ENCODE measurements around the gene RAC2. TPM values are rescaled to one million over a fixed set of nuclear protein-coding genes. Genes with fewer than 3 reads are reported as not detected.

RAC2 gene
- total and polyA plus RNA-seq, 12 donors, result 2.8 to 17.9 (median 10.6) TPM

DNA sequence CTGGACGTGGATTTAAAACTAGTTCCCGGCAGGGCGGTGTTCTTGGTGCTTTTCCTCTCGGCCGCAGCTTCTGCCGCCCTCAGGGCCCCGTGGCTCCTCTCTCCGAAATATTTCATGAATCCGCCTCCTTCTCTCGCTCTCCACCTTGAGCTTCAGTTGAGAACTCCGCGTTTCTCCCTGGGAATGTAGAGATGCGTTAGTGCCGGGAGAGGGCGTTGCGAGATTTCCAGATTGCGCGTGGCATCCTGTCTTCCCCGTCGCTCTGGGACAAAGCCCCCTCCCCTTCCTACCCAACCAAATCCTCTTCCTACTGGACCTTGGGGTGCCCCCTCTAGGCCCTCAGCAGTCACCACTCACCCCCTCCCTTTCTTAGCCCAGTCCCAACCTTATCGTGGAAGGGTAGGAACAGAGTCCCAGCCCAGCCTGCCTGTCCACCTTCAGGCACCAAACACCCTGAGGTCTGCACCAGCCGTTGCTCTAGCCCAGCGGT, 15.5 kb upstream of the RAC2 start:
- Histone ChIP-seq H3K4me1 (replicated peaks in 1 of 2) (no peaks in the 10 kb centered on the region), H3K27me3 (peaks cover 6% of the 10 kb centered on the region), H3K27ac (no peak overlapping the region), H3K9me3 (replicated peaks in 1 of 3) (peaks cover 0 to 6% (median 0%) of the 10 kb centered on the region in 3 donors), H3K4me3 (no peak overlapping the region), H3K36me3 (replicated peaks in 1 of 2) (no peaks in the 10 kb centered on the region)
- peak in 2 of 7 donors; percentile 12 to 23 for DNase-seq
- intact Hi-C loops (cut with DNase I), result loop anchor here in 1 of 2 donors (5.0 kb wide), 1 partner anchor 198 kb away; no protein-coding TSS in a partner anchor
- WGBS, 4 donors, result 9 to 26% (median 16%) methylated on average over 23 of the region's 23 CpGs
- TF ChIP-seq POLR2A (IDR thresholded peaks at IDR 0.05), result no peak
- TF ChIP-seq, protein P1, sequence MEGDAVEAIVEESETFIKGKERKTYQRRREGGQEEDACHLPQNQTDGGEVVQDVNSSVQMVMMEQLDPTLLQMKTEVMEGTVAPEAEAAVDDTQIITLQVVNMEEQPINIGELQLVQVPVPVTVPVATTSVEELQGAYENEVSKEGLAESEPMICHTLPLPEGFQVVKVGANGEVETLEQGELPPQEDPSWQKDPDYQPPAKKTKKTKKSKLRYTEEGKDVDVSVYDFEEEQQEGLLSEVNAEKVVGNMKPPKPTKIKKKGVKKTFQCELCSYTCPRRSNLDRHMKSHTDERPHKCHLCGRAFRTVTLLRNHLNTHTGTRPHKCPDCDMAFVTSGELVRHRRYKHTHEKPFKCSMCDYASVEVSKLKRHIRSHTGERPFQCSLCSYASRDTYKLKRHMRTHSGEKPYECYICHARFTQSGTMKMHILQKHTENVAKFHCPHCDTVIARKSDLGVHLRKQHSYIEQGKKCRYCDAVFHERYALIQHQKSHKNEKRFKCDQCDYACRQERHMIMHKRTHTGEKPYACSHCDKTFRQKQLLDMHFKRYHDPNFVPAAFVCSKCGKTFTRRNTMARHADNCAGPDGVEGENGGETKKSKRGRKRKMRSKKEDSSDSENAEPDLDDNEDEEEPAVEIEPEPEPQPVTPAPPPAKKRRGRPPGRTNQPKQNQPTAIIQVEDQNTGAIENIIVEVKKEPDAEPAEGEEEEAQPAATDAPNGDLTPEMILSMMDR (IDR thresholded peaks at IDR 0.05), result peak; percentile 14 to 38 (median 27)

DNA sequence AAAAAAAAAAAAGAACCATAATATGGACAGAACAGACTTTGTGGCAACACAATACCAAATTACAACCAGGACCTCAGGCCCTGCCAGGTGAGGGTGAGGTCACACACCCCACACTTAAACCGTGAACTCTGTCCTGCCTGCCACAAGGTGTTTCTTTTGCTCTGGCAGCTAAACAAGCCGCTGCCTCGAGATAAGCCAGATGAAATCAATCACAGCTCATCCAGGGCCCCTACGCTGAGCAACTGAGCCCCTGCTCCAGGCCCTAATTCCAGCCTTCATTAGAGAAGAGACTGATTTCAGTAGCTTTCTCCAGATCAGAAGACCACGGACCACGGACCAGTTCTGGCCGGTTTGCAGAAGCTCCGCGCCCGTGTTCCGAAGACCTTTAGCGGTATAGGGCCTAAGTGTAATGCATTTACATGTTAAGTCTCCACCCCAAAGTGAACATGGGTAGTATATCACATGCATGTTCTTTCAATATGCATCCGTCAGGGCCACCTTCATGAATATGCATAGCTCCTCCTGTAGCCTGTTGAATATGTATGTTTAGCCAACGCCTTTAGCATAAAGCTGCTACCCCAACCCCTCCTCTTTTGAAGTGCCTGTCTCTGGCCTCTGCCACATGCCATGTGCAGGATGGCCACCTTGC, 14.8 kb upstream of the RAC2 start:
- TF ChIP-seq POLR2A (IDR thresholded peaks at IDR 0.05), result no peak
- TF ChIP-seq, protein P1 (IDR thresholded peaks at IDR 0.05), result no peak
- peaks cover 6% of the 10 kb centered on the region for H3K27me3 ChIP-seq
- no peak overlapping the region for H3K4me3 ChIP-seq
- H3K4me1 ChIP-seq (replicated peaks in 1 of 2), result no peaks in the 10 kb centered on the region
- intact Hi-C loops (cut with DNase I), result no loop called here
- DNase-seq, result peak in 1 of 7 donors; percentile 3
- no peaks in the 10 kb centered on the region for H3K36me3 ChIP-seq (replicated peaks in 1 of 2)
- peaks cover 0 to under 1% (median 0%) of the 10 kb centered on the region in 3 donors for H3K9me3 ChIP-seq (replicated peaks in 1 of 3)
- 70 to 76% (median 74%) methylated on average over 13 to 14 of the region's 14 CpGs for WGBS, 4 donors
- H3K27ac ChIP-seq, result no peak overlapping the region

DNA sequence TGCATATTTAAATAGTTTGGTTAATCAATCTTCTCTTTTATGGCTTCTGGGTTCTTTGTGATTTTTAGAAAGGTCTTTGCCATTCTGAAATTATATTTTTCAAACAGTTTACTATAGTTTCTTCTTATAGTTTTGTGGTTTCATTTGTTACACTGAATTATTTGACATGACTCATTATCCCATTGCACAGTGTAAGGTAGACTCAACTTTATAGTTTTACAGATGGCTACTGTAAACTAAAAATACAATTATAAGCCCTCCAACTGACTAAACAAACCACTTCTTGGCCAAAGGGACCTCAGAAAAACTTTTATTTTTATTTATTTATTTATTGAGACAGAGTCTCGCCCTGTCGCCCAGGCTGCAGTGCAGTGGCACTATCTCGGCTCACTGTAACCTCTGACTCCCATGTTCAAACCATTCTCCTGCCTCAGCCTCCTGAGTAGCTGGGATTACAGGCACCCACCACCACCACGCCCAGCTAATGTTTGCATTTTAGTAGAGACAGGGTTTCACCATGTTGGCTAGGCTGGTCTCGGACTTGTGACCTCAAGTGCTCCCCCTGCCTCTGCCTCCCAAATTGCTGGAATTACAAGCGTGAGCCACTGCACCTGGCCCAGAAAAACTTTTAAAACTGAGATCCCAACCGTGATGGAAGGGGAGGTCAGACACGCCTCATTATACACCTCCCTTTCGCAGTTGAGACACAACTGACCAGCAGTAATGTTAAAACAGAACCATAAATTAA, 14.1 kb upstream of the RAC2 start:
- Histone ChIP-seq H3K9me3 (replicated peaks in 1 of 3) (no peaks in the 10 kb centered on the region), H3K27ac (no peak overlapping the region), H3K27me3 (peaks cover 6% of the 10 kb centered on the region), H3K36me3 (replicated peaks in 1 of 2) (no peaks in the 10 kb centered on the region), H3K4me3 (no peak overlapping the region), H3K4me1 (replicated peaks in 1 of 2) (no peaks in the 10 kb centered on the region)
- peak in 1 of 7 donors; percentile 1 for DNase-seq
- intact Hi-C loops (cut with DNase I), result no loop called here
- no peak for TF ChIP-seq POLR2A (IDR thresholded peaks at IDR 0.05)
- TF ChIP-seq, protein P1 (IDR thresholded peaks at IDR 0.05), result no peak
- 80 to 85% (median 82%) methylated on average over 9 of the region's 9 CpGs for WGBS, 4 donors

DNA sequence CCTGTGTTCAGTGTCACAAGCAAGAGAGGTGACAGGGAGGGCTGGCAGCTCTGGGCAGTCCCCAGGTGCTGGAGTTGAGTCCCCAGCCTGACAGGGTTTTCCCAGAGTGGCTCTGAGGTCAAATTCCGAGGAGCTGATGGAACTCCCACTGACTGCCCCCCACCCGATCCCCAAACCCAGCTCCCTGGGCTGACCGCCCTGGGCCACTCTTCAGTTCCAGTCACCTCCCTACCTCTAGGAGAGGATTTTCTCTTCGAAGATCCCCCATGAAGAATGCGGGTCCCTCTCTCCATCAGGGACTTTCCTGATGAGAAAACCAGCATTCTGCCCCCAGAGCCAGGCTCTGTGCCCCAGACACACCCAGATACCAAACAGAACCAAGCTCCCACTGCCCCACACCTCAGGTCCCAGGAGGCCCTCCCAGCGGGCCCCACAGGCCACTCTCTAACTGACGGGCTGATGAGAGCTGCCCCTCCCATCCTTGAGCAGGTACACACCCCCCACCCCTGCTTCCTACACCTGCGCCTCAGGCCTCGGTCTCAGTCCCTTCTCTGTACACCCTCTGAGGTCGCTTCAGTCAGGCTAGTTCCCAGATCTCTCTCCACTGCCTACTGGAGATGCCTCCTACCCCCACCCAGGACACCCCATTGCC, 12.1 kb upstream of the RAC2 start:
- peaks cover 6% of the 10 kb centered on the region for H3K27me3 ChIP-seq
- intact Hi-C loops (cut with DNase I), result no loop called here
- WGBS, 4 donors, result 69 to 81% (median 73%) methylated on average over 8 to 10 of the region's 10 CpGs
- TF ChIP-seq, protein P1 (IDR thresholded peaks at IDR 0.05), result no peak
- TF ChIP-seq POLR2A (IDR thresholded peaks at IDR 0.05), result no peak
- DNase-seq, result no peak
- no peaks in the 10 kb centered on the region for H3K4me1 ChIP-seq (replicated peaks in 1 of 2)
- H3K27ac ChIP-seq, result no peak overlapping the region
- no peak overlapping the region for H3K4me3 ChIP-seq
- no peaks in the 10 kb centered on the region for H3K36me3 ChIP-seq (replicated peaks in 1 of 2)
- no peaks in the 10 kb centered on the region for H3K9me3 ChIP-seq (replicated peaks in 1 of 3)

Measured in adrenal gland (tissue), 12 donors.